Measurements from ENCODE around the gene TRAF2.

TRAF2 gene

GRCh38 chr9:136962163-136962562 is 75.8 kb downstream of the TRAF2 start:
- DNase-seq (ENCODE audit: low read depth): no peak

GRCh38 chr9:136962701-136963248 is 76.5 kb downstream of the TRAF2 start:
- DNase-seq (ENCODE audit: low read depth): no peak

GRCh38 chr9:136963341-136963740 is 77.0 kb downstream of the TRAF2 start:
- DNase-seq (ENCODE audit: low read depth): no peak

GRCh38 chr9:136963751-136964150 is 77.4 kb downstream of the TRAF2 start:
- no peak for DNase-seq (ENCODE audit: low read depth)

- DNase-seq (ENCODE audit: low read depth): no peak
Measured at GRCh38 chr9:136964171-136964689, 77.9 kb downstream of the TRAF2 start.

GRCh38 chr9:136964833-136965422 is 78.6 kb downstream of the TRAF2 start:
- no peak for DNase-seq (ENCODE audit: low read depth)

GRCh38 chr9:136965771-136966484 is 79.6 kb downstream of the TRAF2 start:
- no peak for DNase-seq (ENCODE audit: low read depth)

- no peak for DNase-seq (ENCODE audit: low read depth)
Measured at GRCh38 chr9:136968333-136969127, 82.2 kb downstream of the TRAF2 start.

GRCh38 chr9:136969150-136969549 is 82.8 kb downstream of the TRAF2 start:
- DNase-seq (ENCODE audit: low read depth): no peak

GRCh38 chr9:136969774-136970173 is 83.5 kb downstream of the TRAF2 start:
- DNase-seq (ENCODE audit: low read depth): no peak

- no peak for DNase-seq (ENCODE audit: low read depth)
Measured at GRCh38 chr9:136970361-136970760, 84.0 kb downstream of the TRAF2 start.

- no peak for DNase-seq (ENCODE audit: low read depth)
Measured at GRCh38 chr9:136971746-136972145, 85.4 kb downstream of the TRAF2 start.

GRCh38 chr9:136972335-136972734 is 86.0 kb downstream of the TRAF2 start:
- DNase-seq (ENCODE audit: low read depth): no peak

- no peak for DNase-seq (ENCODE audit: low read depth)
Measured at GRCh38 chr9:136972743-136973142, 86.4 kb downstream of the TRAF2 start.

GRCh38 chr9:136973618-136974617 is 87.6 kb downstream of the TRAF2 start:
- DNase-seq (ENCODE audit: low read depth): no peak

GRCh38 chr9:136974817-136975535 is 88.7 kb downstream of the TRAF2 start:
- no peak for DNase-seq (ENCODE audit: low read depth)

- DNase-seq (ENCODE audit: low read depth): no peak
Measured at GRCh38 chr9:136975644-136976043, 89.3 kb downstream of the TRAF2 start.
